ENCODE results near the gene NANS.
"Not testable (repeated sequence)": the region's sequence is repeated elsewhere in the genome, so short reads cannot be mapped to it uniquely, and the experiment has no call there.

The NANS gene

DNA sequence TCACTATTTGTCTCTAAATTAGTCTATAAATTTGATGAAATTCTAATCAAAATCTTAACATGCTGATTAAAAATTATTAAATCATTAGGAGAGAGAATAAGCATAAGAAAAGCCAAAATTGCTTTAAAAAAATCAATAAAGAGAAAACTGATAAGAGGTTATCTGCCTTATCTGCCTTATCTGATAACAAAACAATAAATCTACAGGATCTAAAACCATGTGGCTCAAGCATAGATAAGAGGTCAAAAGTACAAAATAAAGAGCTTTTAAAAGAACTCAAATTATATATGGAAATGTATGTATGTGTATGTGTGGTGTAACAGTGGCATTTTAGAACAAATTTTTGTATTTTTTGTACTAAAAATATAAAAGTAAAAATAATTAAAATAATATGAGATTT is 43.9 kb downstream of the NANS start:
- DNase-seq (ENCODE audit: low read depth, low spot score), result no peak

DNA sequence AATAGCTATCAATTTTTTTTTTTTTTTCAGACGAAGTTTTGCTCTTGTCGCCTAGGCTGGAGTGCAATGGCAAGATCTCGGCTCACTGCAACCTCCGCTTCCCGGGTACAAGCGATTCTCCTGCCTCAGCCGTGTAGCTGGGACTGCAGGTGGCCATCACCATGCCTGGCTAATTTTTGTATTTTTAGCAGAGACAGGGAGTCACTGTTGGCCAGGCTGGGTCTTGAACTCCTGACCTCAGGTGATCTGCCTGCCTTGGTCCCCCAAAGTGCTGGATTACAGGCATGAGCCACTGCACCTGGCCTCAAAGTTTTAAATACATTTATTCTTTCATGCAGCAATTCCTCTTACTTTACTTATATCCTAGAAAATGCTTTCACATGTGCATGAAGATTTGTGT is 44.9 kb downstream of the NANS start:
- no peak for DNase-seq (ENCODE audit: low read depth, low spot score)

DNA sequence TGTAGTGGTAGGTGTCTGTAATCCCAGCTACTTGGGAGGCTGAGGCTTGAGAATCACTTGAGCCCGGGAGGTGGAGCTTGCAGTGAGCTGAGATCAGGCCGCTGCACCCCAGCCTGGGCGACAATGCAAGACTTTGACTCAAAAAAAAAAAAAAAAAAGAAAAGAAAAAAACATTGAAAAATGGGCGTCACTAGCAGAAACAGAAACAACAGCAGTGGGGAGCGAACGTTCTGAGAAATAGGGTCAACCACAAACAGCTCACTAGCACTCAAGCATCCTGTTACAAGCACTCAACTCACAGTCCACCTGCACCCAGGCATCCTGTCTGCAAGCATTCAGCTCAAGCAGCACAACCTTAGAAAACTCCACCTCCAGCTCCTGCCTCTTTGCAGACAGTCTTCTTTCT is 45.3 kb downstream of the NANS start:
- no peak for DNase-seq (ENCODE audit: low read depth, low spot score)

DNA sequence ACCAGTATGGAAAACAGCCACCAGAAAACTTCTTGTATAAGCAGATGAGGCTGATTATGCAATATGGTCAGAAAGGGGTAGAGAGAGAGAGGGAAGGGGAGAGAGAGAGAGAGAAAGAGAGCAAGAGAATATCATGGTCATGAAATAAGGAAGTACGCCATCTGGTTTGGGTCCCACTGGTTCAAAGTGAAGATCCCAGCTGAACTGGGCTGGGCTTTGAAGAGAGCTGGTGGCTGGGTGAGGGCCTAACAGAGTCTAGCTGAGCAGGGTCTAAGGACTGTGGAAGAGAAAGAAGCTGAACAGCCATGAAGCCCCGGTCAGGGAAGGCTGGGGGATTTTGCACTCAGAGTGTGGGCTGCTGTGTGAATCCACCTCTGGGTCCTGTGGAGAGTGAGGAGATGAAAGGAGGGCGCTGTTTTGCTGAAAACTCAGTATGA is 47.9 kb downstream of the NANS start:
- DNase-seq (ENCODE audit: low read depth, low spot score), result no peak

DNA sequence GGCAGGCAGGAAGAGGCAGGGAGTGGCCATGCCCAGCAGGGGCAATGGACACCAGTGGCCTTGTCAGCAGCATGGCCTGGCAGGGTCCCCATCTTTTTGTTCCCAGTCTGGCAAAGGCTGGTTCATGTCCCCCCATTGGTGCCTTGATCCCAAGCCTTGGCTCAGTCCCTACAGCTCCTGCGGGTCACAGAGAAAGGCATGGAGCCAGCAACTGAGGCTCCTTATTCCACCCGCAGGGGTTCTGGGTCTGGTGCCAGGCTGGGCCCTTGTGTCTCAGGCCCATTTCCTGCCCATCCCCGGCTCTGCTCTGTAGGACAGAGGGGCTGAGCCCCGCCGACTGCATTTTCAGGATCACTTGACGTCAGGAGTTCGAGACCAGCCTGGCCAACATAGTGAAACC is 48.5 kb downstream of the NANS start:
- DNase-seq (ENCODE audit: low read depth, low spot score), result no peak

DNA sequence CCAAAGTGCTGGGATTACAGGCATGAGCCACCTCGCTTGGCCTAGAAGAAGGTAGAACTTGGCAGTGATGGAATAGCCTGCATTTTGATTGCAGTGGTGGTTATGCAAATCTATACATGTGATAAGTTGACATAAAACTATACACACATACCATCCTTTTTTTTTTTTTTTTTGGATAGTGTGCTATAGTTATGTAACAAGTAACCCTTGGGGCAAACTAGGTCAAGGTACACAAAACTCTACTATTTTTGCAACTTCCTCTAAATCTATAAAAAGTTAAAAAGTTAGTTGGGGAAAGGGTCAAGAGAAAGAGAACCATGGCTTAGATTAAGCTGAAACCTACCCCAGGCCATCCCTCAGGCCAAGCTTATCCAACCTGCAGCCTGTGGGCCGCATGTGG is 51.4 kb downstream of the NANS start:
- DNase-seq (ENCODE audit: low read depth, low spot score), result no peak

DNA sequence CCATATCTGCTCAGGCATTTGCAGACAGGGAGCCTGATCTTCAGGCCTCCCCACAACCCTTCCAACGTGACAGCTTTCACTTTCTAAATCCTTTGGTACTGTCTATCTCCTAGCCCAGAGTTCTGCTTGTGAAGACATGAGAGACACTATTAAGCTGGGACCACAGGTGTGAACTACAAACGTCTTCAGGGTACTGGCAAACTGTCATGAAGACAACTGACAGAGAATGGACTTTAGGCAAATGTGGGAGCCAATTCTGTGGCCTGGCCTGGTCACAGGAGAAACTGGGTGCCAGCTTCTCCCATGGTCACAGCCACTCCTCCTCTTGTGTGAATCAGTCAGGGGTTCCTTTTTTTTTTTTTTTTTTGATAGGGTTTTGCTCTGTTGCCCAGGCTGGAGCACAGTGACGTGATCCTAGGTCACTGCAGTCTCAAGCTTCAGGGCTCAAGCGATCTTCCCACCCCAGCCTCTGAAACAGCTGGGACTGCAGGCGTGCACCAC is 52.0 kb downstream of the NANS start:
- DNase-seq (ENCODE audit: low read depth, low spot score), result no peak

DNA sequence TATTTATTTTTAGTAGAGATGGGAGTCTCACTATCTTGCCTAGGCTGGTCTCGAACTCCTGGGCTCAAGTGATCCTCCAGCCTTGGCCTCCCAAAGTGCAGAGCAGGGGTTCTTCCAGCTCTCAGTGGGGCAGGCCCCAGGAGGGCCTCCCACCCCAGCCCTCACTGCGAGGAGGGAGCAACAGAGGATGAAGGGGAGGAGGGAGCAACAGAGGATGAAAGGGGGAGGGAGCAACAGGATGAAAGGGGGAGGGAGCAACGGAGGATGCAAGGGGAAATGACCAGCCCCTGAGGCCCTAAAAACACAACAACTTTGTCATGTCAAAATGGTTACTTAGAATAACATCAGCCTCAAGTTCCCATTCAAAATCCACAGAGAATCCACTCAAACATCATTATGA is 52.5 kb downstream of the NANS start:
- no peak for DNase-seq (ENCODE audit: low read depth, low spot score)

DNA sequence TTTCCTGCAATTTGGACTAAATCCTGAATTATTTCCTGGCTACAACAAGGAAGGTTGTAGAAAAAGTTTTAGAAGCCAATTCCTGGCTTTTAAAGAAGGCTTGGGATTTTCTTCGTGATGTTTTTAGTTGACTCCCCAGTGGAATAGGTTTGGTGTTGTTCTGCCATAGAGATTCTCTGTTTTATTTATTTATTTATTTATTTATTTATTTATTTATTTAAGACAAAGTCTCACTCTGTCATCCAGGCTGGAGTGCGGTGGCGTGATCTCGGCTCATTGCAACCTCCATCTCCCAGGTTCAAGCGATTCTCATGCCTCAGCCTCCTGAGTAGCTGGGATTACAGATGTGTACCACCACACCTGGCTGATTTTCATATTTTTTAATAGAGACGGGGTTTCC is 60.6 kb downstream of the NANS start:
- not testable (repeated sequence) for DNase-seq (ENCODE audit: low read depth, low spot score)

DNA sequence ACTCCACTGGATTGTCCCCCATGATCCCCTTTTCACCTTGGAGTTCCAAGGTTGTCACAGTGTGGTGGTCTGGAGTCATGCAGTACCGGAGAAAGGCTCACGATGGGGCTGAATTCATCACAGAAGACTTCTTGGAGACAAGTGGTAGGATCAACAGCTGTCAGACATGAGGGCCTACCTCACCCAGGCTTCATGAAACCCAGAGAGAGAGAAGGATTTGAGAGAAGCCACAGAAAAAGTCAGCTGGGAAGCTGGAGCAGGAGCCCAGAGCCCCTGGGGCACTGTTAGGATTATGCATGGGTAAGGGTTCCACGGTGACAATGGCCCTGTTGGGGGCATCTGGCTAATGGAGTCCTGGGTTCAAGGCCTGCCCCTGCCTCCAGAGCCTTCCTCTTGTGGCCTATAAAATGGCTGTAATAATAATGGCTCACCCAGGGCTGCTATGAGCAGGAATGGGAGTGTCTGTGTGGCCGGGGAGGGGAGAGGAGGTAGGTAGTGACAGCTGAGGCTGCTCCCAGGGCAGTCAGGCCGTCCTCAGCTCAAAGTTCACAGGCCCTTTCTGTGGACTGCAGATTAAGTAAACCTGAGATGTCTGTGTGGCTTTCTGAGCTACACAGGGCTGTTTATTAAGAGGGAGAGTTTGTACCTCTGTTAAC is 61.6 kb downstream of the NANS start:
- DNase-seq (ENCODE audit: low read depth, low spot score), result no peak

DNA sequence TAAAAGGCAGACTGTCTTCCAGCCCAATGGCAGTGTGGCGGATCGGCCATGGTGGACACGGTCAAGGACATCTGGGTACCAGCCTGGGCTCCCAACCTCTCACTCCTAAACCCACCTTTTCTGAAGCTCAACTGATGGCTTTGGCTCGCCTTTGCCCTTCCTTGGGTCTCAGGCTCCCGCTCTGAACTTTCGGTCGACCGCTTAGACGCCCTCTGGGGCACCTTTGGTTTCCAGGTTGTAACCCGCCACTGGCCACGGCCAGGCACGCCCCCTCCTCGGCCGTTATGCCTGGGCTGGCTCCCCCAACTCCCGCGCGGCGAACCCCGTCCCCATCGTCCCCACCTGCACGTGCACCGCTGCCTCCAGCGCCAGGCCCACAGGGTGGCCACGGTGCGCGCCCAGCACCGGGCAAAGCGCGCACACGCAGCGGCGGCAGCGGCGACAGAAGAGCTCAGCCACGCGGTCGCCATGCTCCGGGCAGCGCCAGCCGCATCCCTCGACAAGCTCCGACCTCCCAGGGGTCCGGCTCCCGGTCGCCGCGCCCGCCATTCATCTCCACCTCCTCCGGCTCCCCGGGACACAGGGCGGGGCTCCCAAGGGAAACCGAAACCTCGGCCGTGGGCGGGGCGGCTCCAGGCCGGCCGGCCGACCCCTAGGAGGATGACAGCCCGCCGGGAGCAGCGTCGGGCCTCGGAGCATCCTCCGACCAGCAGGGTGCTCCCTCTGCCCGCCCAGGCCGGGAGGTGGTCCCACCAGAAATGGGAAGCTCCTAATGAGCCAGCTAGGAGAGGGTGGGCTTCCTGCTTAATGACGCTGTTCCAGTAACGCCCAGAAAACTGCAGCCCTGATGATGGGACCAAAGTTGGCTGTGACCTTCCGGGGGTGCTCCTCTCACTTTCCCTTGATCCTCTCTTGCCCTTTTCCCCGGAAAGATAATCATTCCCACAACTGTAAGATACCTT is 62.4 kb downstream of the NANS start, which contains the start of gene TRIM14:
Gene TRIM14, minus strand, starts transcription at position 583 of the 962 bp plus-strand sequence. Its CDS starts 34 bp downstream, at position 549.
- DNase-seq (ENCODE audit: low read depth, low spot score), result no peak

DNA sequence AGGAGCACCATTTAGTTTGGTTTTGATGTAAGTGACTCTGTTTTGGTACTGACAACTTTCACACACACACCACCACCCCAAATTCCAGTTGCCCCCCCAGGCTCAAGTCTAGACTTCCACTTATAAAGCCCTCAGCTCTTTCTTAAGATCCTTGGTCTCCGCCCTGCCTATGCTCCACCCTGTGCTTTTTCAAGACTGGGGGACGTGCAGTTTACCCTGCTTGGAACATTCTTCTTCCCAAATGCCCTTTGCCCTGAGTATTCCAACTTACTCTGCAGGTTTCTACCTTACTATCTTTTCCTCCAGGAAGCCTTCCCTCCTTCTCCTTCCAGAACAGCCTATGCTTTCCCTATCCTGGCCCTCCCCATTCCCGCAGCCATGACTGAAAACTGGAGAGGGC is 63.9 kb downstream of the NANS start:
- no peak for DNase-seq (ENCODE audit: low read depth, low spot score)

DNA sequence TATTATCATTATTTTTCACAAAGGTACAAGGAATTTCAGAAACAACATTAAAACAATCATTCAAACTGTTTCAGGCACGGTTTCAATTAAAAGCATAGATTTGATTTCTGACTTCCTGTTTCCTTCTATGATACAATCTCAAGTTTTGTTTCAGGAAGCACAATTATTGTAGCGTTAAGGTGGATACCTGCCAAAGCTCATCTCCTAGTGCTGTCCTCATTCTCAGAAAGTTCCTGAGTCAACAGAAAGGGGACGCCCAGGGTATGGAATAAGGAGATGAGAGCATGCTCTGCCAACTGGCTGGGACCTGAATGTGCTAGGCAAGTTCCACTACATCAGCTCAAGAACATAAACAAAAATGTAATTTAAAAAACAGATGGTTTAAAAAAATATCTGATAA is 64.5 kb downstream of the NANS start:
- no peak for DNase-seq (ENCODE audit: low read depth, low spot score)

DNA sequence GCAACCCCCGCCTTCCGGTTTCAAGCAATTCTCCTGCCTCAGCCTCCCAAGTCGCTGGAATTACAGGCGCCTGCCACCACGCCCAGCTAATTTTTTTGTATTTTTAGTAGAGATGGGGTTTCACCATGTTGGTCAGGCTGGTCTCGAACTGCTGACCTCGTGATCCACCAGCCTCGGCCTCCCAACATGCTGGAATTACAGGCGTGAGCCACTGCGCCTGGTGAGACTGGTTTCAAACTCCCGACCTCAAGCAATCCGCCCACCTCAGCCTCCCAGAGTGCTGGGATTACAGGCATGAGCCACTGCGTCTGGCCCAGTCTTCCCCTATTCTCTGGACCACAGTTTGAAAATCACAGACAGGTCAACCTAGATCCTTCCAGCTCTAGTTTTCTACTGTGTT is 67.6 kb downstream of the NANS start:
- DNase-seq (ENCODE audit: low read depth, low spot score), result not testable (repeated sequence)

DNA sequence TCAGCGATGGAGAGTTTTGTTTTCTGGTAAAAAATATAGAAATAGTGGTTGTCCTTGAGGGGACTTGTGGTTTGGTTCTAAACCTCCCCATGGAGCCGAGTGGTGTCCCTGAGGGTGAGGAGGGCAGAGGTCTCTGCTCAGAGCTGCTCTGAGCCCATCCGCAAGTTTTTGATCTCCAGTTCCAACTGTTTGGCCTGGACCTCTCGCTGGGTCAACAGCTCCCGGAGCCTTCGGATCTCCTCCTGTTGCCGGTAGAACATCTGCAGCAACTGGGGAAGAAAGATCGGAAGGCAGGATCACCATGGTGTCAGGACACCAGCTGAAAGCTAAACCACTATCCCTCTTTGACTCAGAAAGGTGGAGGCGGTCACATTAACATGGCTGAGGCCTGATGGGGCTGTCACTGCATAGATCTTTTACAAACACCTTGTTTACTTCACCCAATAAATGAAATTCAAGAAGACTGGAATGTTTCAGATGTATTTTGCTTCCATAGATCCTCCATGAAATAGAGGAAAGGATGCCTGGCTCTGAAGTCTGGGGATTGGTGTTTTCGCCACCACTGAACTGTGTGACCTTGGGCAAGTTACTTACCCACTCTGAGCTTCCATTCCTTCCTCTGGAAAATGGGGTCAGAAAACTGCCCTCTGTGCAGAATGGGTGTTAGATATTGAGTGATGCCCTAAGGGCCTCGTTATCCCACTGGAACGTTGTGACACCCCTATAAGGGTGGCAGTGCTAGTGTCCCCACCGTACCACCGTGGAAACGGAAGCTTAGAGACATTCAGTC is 68.3 kb downstream of the NANS start:
- peak; percentile 45 for DNase-seq (ENCODE audit: low read depth, low spot score)

DNA sequence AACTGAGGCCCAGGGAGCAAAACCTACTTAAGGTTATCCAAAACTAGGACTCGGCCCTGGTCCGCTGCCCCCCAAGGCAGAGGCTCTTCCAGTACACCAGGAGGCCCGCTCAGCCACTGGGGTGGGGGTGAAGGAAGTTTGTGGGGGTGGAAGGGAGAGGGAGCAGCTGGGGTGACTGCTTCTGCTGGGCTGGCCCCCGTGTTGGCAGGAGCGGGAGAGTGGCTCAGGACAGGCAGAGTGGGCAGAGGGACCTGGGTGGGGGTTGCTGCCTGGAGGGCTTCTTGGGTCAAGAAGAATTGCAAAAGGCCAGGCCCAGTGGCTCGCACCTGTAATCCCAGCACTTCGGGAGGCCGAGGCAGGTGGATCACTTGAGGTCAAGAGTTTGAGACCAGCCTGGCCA is 70.7 kb downstream of the NANS start:
- no peak for DNase-seq (ENCODE audit: low read depth, low spot score)

DNA sequence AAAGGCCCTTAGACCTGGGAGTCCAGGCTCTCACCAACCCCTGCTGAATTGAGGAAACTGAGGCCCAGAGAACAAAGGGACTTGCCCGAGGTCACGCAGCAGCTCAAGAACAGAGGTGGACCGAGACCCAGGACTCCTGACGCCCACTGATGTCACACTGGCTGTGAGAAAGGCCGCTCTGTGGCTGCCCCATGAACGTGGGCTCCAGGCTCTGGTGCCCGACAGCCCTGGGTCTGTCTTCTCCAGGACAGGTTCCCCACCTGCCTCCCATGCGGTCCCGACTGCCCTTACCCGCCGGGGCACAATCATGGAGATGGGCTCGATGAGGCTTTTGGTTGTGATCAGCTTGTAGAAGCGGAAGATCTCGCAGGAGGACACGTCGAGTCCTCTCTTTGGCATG is 71.8 kb downstream of the NANS start:
- DNase-seq (ENCODE audit: low read depth, low spot score), result no peak

DNA sequence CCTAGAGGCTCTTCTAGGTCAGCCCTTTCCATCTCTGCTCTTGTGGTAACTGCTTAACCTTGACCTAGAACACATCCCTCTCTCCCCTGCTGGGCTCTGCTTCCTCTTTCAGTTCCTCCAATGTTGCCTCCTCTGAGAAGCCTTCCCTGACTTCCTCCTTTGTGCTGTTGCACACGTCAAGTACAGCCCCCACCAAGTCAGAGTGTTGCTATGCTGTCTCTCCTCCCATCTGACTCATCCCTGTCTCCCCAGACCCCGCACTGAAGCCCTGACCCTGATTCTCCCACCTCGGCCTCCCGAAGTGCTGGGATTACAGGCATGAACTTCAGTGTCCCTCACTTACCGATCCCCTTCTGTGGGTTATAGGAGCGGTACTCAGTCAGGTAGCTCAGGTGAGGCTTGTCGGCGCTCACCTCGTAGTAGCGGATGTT is 72.9 kb downstream of the NANS start:
- DNase-seq (ENCODE audit: low read depth, low spot score), result no peak

DNA sequence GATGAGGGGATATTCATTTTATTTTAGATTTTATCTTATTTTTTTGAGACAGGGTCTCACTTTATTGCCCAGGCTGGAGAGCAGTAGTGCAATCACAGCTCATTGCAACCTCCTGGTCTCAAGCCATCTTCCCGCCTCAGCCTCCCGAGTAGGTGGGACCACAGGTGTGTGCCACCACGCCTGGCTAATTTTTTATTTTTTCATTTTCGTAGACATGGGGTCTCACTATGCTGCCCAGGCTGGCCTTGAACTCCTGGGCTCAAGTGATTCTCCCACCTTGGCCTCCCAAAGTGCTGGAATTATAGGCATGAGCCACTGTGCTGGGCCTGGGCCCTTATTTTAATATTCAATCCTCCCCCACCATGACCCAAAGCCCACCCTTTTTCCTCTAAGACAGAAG is 73.5 kb downstream of the NANS start:
- not testable (repeated sequence) for DNase-seq (ENCODE audit: low read depth, low spot score)

DNA sequence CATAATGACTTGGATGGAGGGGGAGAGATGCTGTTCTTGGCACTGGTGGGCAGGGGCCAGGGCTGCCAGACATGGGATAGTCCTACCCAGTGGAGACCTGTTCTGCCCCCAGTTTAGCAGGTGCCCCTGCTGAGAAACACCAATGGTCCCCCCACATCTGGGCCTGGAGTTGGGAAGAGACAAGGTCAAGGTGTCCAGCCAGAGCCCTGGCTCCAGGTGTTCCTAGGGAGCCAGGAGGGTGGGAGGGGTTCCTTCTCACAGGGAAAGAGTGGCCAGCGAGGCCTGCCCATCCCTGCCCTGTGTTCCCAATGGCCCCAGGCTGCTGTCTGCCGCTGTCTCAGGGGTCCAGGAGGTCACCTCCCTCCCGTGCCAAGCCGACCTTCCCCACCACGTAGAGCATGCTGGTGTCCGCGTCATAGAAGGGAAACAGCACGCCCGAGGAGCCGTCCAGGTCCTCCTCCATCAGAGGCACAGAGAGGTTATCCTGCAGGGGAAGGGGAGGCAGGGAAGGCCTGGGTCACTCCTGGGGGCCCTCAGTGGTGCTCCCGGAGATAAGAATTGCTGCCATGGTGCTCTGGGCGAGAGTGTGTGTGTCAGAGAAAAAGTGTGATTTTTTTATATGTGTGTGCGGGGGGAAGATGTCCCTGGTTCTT is 74.2 kb downstream of the NANS start:
- no peak for DNase-seq (ENCODE audit: low read depth, low spot score)

DNA sequence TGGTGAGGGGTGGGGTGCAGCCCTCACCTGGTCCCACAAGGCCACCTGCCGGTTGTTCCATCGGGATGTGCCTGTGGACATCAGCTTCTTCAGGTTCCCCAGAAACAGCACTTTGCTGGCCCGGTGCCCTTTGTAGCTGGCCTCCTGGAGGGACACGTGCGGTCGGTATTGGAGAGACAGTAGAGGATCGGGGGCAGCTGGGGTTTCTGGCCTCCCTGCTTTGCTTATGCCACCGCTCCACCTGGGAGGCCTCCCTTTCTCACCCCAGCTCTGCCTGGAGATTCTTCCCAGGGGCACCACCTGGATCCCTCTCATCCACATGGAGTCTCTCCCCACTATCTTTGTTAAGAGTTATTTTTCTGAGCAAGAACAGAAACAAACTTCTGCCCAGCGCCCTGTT is 75.6 kb downstream of the NANS start:
- DNase-seq (ENCODE audit: low read depth, low spot score), result no peak

All from smooth muscle cell of the brain vasculature (primary cell).